NOMO-1 treated with DMSO at 0.1 percent for 48 hours (cell line): ENCODE data around the gene MKNK2.

ENCODE experiments used
- DNase-seq: peaks from one replicate; lab custom pipeline; 2025; ENCODE audit not compliant: unreplicated experiment; lab: John Stamatoyannopoulos, UW

Gene MKNK2

GRCh38 chr19:2080336-2080988, 29.4 kb upstream of the MKNK2 start:
- DNase-seq: no peak

- DNase-seq: no peak
Observed at GRCh38 chr19:2079865-2080301, 28.8 kb upstream of the MKNK2 start.

GRCh38 chr19:2079076-2079864, 28.2 kb upstream of the MKNK2 start:
- no peak for DNase-seq

- no peak for DNase-seq
Observed at GRCh38 chr19:2077833-2078619, 27.0 kb upstream of the MKNK2 start.

GRCh38 chr19:2077398-2077797, 26.4 kb upstream of the MKNK2 start:
- no peak for DNase-seq

- no peak for DNase-seq
Observed at GRCh38 chr19:2076526-2076944, 25.5 kb upstream of the MKNK2 start.

- no peak for DNase-seq
Observed at GRCh38 chr19:2072757-2073551, 21.9 kb upstream of the MKNK2 start.

- DNase-seq: no peak
Observed at GRCh38 chr19:2070986-2071673, 20.1 kb upstream of the MKNK2 start.

- DNase-seq: no peak
Observed at GRCh38 chr19:2070436-2070827, 19.4 kb upstream of the MKNK2 start.

- no peak for DNase-seq
Observed at GRCh38 chr19:2064788-2065524, 13.9 kb upstream of the MKNK2 start.

GRCh38 chr19:2064395-2064787, 13.3 kb upstream of the MKNK2 start:
- DNase-seq: no peak

GRCh38 chr19:2063824-2064223, 12.8 kb upstream of the MKNK2 start:
- DNase-seq: no peak

GRCh38 chr19:2062770-2063169, 11.7 kb upstream of the MKNK2 start:
- no peak for DNase-seq

- DNase-seq: no peak
Observed at GRCh38 chr19:2062389-2062729, 11.3 kb upstream of the MKNK2 start.

- DNase-seq: peak; percentile 99
Observed at GRCh38 chr19:2061495-2062388, 10.7 kb upstream of the MKNK2 start.

GRCh38 chr19:2060884-2061494, 9.9 kb upstream of the MKNK2 start:
- DNase-seq: no peak

- no peak for DNase-seq
Observed at GRCh38 chr19:2059422-2060201, 8.6 kb upstream of the MKNK2 start.
